ENCODE measurements around the gene WDFY1.

GRCh38 chr2:223952280-223952968 is 7.3 kb upstream of the WDFY1 start:
- TF ChIP-seq POLR2AphosphoS5 (IDR thresholded peaks at IDR 0.05; ENCODE audit: low read depth, low read length): no peak
- no peak for TF ChIP-seq SIN3A (IDR thresholded peaks at IDR 0.05; ENCODE audit: borderline replicate concordance, insufficient read depth, low read length)
- no peak for TF ChIP-seq REST (IDR thresholded peaks at IDR 0.05; ENCODE audit: insufficient read depth in 1 of 2, low read depth in 2 of 2, low read length in 2 of 2)
- TF ChIP-seq TAF1 (IDR thresholded peaks at IDR 0.05; ENCODE audit: borderline replicate concordance, insufficient read depth, low read length): no peak
- no peak for TF ChIP-seq FOXP2 (optimal IDR thresholded peaks at IDR 0.05; ENCODE audit: borderline replicate concordance, extremely low read depth, extremely low read length, insufficient read depth)
